Activated CD4-positive, alpha-beta T cell treated with anti-CD3 and anti-CD28 coated beads for 48 hours (primary cell): Measurements from ENCODE around the gene LRGUK.
"Not testable (repeated sequence)": the region's sequence is repeated elsewhere in the genome, so short reads cannot be mapped to it uniquely, and the experiment has no call there.

Experiments
- DNase-seq: peaks from one replicate; pipeline ENCODE4 v3.0.0-alpha.2; 2020

LRGUK gene

GRCh38 chr7:134262322-134262721 is 135.2 kb downstream of the LRGUK start:
- no peak for DNase-seq

GRCh38 chr7:134276951-134277350 is 149.8 kb downstream of the LRGUK start:
- DNase-seq: no peak

GRCh38 chr7:134278502-134279153 is 151.5 kb downstream of the LRGUK start:
- DNase-seq: no peak

- no peak for DNase-seq
Observed at GRCh38 chr7:134279336-134279735, 152.2 kb downstream of the LRGUK start.

GRCh38 chr7:134279898-134280297 is 152.8 kb downstream of the LRGUK start:
- no peak for DNase-seq

- no peak for DNase-seq
Observed at GRCh38 chr7:134280508-134280907, 153.4 kb downstream of the LRGUK start.

- DNase-seq: no peak
Observed at GRCh38 chr7:134284011-134284410, 156.9 kb downstream of the LRGUK start.

- no peak for DNase-seq
Observed at GRCh38 chr7:134284952-134285351, 157.8 kb downstream of the LRGUK start.

- DNase-seq: no peak
Observed at GRCh38 chr7:134287916-134288659, 160.9 kb downstream of the LRGUK start.

GRCh38 chr7:134289423-134289822 is 162.3 kb downstream of the LRGUK start:
- DNase-seq: no peak

GRCh38 chr7:134289841-134290240 is 162.7 kb downstream of the LRGUK start:
- no peak for DNase-seq

GRCh38 chr7:134290286-134290685 is 163.1 kb downstream of the LRGUK start:
- no peak for DNase-seq

- DNase-seq: no peak
Observed at GRCh38 chr7:134293002-134293740, 166.0 kb downstream of the LRGUK start.

GRCh38 chr7:134295982-134296381 is 168.8 kb downstream of the LRGUK start:
- DNase-seq: not testable (repeated sequence)

- no peak for DNase-seq
Observed at GRCh38 chr7:134297489-134297888, 170.3 kb downstream of the LRGUK start.

- no peak for DNase-seq
Observed at GRCh38 chr7:134298902-134299683, 172.0 kb downstream of the LRGUK start.

GRCh38 chr7:134300988-134301387 is 173.8 kb downstream of the LRGUK start:
- no peak for DNase-seq

- DNase-seq: no peak
Observed at GRCh38 chr7:134301592-134301991, 174.5 kb downstream of the LRGUK start.

- no peak for DNase-seq
Observed at GRCh38 chr7:134302120-134302519, 175.0 kb downstream of the LRGUK start.

- no peak for DNase-seq
Observed at GRCh38 chr7:134307320-134307719, 180.2 kb downstream of the LRGUK start.

- no peak for DNase-seq
Observed at GRCh38 chr7:134308548-134308947, 181.4 kb downstream of the LRGUK start.

- no peak for DNase-seq
Observed at GRCh38 chr7:134311807-134312206, 184.7 kb downstream of the LRGUK start.

- no peak for DNase-seq
Observed at GRCh38 chr7:134312717-134313116, 185.6 kb downstream of the LRGUK start.
